GM23338 (cell line): ENCODE results near the gene S100B.

ENCODE experiments used
- CTCF ChIP-seq, 2 experiments: fragments of 200-600 bp in 1 of 2; sonication (generic) in 1 of 2; conservative IDR thresholded peaks; 2 replicates each; pipeline versions ENCODE4 v1.5.1 to v1.6.1; 2016 to 2017; ENCODE audit warnings: antibody characterized with exemption in 2 of 2, low read depth in 2 of 2, mild to moderate bottlenecking in 2 of 2, moderate library complexity in 1 of 2
- EZH2 ChIP-seq: fragments of 200-600 bp; sonication (generic); IDR thresholded peaks from one replicate; pipeline ENCODE4 v1.8.0; 2017; ENCODE audit warnings: antibody characterized with exemption, mild to moderate bottlenecking, low read depth; ENCODE audit not compliant: unreplicated experiment
- EZH2phosphoT487 ChIP-seq: fragments of 200-600 bp; sonication (generic); IDR thresholded peaks from one replicate; pipeline ENCODE4 v1.8.1; 2018; ENCODE audit warnings: antibody characterized with exemption; ENCODE audit not compliant: unreplicated experiment
- JUNB ChIP-seq: IDR thresholded peaks from one replicate; pipeline ENCODE4 v1.6.1; 2016; ENCODE audit warnings: antibody characterized with exemption; ENCODE audit not compliant: unreplicated experiment
- NANOG ChIP-seq: IDR thresholded peaks from 2 replicates; pipeline ENCODE4 v1.6.1; 2016; ENCODE audit warnings: antibody characterized with exemption, borderline replicate concordance
- POLR2AphosphoS5 ChIP-seq: IDR thresholded peaks from 2 replicates; pipeline ENCODE4 v1.6.1; 2016; ENCODE audit warnings: antibody characterized with exemption, low read depth
- REST ChIP-seq: IDR thresholded peaks from one replicate; pipeline ENCODE4 v1.6.1; 2018; ENCODE audit warnings: antibody characterized with exemption; ENCODE audit not compliant: unreplicated experiment
- STAT1 ChIP-seq: IDR thresholded peaks from one replicate; pipeline ENCODE4 v1.6.1; 2016; ENCODE audit warnings: antibody characterized with exemption; ENCODE audit not compliant: unreplicated experiment
- ZNF114 ChIP-seq: fragments of 250-450 bp; sonication (Bioruptor Pico); IDR thresholded peaks from 2 replicates; pipeline ENCODE4 v1.5.0; 2020; ENCODE audit warnings: mild to moderate bottlenecking, moderate library complexity

GRCh38 chr21:46553993-46554392 is 50.9 kb downstream of the S100B start:
- TF ChIP-seq CTCF (conservative IDR thresholded peaks at IDR 0.05; ENCODE audit: low read depth in 2 of 2) (no peak), REST (no peak), EZH2 (no peak), POLR2AphosphoS5 (no peak), NANOG (no peak), EZH2phosphoT487 (no peak), JUNB (no peak), ZNF114 (CRISPR knock-in tag) (no peak), STAT1 (no peak)
